ENCODE data around the gene ZNF300. TPM values are rescaled to one million over a fixed set of nuclear protein-coding genes. Genes with fewer than 3 reads are reported as not detected.
"Not testable (repeated sequence)": the region's sequence is repeated elsewhere in the genome, so short reads cannot be mapped to it uniquely, and the experiment has no call there.

ZNF300 gene
- 10 to 100 TPM; 39.0 to 50.1 (median 46.6) TPM for polyA plus RNA-seq (ENCODE audit: insufficient read length in 3 of 3)

- peak; percentile 93 to 99 (median 93) for DNase-seq (ENCODE audit: low read depth in 3 of 3, low spot score in 2 of 3)
These were observed at the start of gene ZNF300 for GRCh38 chr5:150904479-150905311. ZNF300 (minus strand) TSS chr5:150904980; CDS start chr5:150903155, 1,825 bp downstream.

DNA sequence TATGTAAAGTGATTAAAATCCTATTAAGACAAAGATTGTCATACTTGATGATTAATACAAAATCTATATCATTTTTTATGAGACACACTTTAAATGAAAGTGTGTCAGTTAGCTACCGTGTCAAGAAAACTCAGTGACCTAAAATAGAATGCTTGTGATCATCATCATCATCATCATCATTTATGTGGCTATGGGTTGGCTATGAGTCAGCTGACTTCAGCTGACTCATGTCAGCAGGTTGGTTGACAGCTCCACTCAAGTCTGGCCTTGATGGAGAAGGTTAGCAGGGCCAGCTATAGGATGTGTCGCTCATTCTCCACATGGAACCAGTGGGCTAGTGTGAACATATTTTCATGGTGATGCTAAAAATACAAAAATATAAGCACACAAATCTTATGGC lies 43.8 kb upstream of the ZNF300 start:
- no peak for DNase-seq (ENCODE audit: low read depth in 3 of 3, low spot score in 2 of 3)

GRCh38 chr5:150946351-150946905 lies 41.6 kb upstream of the ZNF300 start:
- DNase-seq (ENCODE audit: low read depth in 3 of 3, low spot score in 2 of 3) = peak; percentile 89 to 97 (median 94)

DNA sequence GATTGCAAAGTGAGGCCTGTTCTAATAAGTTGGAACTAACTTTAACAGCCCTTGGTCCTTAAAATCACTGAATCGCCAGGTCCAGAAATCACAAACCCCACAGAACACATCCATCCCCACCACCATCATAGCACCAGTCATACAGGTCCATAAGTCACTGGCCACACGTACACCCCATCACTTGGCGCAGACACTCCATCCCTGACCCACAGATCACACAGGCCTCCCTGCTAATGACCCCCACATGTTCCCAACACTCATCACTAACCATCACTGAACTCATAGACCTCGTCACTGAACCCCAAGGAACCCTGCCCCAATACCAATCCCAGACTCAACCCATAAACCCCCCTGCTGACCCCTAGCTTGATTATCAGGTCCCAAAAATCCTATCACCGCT lies 41.2 kb upstream of the ZNF300 start:
- DNase-seq (ENCODE audit: low read depth in 3 of 3, low spot score in 2 of 3) = peak in 1 of 3 donors; percentile 29

DNA sequence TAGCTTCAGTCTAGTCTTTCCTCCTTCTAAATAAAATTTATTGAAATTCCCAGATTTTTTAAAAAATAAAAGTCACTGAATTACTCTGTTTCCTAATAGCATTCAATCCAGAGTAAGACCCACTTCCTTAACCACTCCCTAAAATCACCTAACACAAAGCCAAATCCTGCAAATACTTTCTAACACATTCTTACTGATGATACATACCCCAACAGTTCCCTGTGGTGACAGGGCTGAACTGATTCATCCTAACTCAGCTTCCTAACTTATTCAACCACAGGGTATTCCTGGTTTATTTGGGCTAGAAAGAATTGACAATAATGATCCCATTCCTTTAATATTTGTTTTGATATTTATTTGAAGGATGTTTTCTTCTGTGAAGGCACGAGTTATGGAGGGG lies 40.7 kb upstream of the ZNF300 start:
- no peak for DNase-seq (ENCODE audit: low read depth in 3 of 3, low spot score in 2 of 3)

DNA sequence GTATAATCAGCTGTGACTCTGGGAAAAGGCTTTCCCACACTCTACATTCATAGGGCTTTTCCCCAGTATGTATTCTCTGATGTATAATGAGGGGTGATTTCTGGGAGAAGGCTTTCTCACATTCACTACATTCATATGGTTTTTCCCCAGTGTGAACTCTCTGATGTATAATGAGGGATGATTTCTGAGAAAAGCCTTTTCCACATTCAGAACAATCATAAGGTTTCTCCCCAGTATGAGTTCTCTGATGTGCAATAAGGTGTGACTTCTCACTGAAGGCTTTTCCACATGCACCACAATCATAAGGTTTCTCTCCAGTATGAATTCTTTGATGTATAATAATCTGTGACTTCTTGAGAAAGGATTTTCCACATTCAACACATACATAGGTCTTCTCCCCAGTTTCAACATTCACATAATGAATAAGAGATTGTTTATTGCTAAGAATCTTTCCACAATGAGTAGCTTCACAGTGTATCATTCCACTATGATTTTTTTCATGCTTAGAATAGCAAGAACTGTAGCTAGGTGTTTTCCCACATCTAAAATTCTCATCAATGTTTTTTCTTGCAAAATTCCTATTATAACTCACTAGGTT lies 26.7 kb upstream of the ZNF300 start:
- no peak for DNase-seq (ENCODE audit: low read depth in 3 of 3, low spot score in 2 of 3)

DNA sequence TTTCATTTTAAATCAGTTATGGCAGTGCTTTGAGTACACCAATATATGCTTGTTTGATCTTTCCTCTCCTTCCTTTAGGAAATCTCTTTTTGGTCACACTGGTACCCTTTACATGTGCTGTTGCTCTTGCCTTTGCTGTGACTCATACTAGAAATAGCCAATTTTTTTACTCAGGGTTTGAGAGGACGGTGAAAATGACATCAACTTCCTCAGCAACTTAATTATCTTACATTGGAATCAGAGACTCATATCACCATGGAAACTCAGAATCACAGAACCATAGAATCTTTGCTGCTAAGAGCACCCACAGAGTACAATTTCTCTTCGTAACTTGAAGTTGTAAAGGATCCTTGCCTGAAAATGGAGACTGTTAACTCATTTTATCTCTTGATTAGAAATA lies 13.8 kb upstream of the ZNF300 start:
- no peak for DNase-seq (ENCODE audit: low read depth in 3 of 3, low spot score in 2 of 3)

DNA sequence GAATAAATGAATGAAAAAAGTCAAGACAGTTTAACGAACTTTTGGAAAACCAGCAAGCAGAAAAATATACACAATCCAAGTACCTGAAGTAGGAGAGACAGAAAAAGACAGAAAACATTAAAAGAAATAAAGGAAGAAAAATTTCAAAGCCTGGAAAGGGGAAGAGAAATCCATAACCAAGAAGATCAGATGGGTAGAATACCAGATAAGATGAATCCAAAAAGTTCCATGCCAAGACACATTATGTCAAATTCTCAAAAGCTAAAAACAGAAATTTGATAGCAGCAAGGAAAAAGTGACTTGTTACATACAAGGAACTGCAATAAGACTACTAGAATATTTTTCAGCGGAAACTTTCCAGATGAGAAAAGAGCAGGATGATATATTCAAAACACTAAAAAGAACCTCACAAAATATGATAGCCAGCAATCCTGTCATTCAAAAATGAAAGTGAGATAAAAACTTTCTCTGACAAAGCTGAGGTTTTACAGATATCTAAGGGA lies 7.6 kb upstream of the ZNF300 start:
- DNase-seq (ENCODE audit: low read depth in 3 of 3, low spot score in 2 of 3) = no peak

- DNase-seq (ENCODE audit: low read depth in 3 of 3, low spot score in 2 of 3) = no peak
These were observed 518 bp upstream of the ZNF300 start for GRCh38 chr5:150905312-150905683.

DNA sequence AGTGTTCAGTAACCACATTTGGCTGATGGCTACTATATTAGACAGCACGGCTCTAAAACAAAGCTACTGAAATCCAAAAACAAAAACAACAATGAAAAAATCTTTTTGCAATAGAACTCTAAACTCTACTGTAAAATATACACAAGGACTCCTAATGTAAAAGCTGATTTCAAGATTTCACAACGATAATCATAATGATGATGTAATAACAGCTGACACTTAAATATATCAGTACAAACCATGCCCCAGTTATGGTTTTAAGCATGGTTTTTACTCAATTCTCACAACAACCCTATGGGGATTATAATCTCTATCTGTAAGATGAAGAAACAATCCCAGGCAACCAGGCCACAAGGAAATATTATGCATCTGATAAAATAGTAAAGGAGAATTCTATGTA lies 3.3 kb downstream of the ZNF300 start:
- no peak for DNase-seq (ENCODE audit: low read depth in 3 of 3, low spot score in 2 of 3)

- no peak for DNase-seq (ENCODE audit: low read depth in 3 of 3, low spot score in 2 of 3)
These were observed 9.1 kb downstream of the ZNF300 start for GRCh38 chr5:150895431-150896428.

DNA sequence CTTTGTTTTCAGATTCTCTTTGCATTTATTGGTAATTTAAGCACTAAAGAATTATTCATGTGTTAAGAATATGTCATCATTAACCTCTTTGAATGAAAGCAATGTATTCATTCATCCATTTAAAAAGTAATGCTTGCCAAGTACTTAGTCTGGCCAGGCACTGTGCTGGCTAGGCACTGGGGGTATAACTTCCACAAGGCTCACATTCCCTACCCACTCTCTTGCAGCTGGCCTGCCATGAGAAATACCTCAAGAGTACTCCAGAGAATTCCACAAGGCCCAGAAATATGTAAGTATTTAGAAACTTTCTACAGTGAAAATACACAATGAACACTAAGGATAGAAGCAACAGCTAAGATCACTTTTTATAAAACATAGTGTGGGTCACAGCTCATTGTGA lies 25.4 kb downstream of the ZNF300 start:
- no peak for DNase-seq (ENCODE audit: low read depth in 3 of 3, low spot score in 2 of 3)

- no peak for DNase-seq (ENCODE audit: low read depth in 3 of 3, low spot score in 2 of 3)
These were observed 42.7 kb downstream of the ZNF300 start for GRCh38 chr5:150862070-150862469.

DNA sequence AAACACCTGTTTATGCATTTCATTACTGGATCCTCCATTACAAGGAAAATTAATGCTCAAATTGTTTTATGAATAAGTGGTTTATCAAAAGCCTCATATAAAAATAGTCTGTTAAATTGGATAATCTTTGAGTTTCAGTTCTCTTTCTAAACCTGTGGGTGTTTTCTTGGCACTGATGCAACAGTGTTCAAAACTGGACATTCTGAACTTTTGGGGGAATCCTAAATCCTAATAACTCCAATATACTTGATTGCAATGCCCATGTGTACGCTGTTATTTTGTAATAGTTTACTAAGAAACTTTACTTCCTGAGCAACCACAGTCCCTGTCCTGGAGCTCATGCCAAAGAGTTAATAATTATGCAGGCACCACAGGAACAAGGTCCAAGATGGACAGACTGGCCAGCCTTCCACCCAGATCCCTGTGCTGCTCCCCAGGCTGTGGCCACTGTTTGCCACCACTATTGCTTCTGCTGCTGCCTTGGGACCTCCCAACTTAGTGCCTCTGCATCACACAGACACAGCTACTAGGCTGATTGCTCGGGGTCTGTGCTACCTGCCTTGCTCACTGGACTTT lies 44.4 kb downstream of the ZNF300 start:
- DNase-seq (ENCODE audit: low read depth in 3 of 3, low spot score in 2 of 3) = no peak

DNA sequence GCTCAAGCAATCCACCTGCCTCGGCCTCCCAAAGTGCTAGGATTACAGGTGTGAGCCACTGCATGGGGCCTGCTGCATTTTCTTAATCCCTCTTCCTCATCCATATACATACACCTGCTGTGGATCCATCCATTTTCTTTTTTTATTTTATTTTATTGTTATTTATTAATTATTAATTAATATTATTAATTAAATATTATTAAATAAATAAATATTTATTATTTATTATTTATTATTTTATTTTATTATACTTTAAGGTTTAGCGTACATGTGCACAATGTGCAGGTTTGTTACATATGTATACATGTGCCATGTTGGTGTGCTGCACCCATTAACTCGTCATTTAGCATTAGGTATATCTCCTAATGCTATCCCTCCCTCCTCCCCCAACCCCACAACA lies 48.1 kb downstream of the ZNF300 start:
- DNase-seq (ENCODE audit: low read depth in 3 of 3, low spot score in 2 of 3) = not testable (repeated sequence)

GRCh38 chr5:150853561-150853960 lies 51.2 kb downstream of the ZNF300 start:
- no peak for DNase-seq (ENCODE audit: low read depth in 3 of 3, low spot score in 2 of 3)

DNA sequence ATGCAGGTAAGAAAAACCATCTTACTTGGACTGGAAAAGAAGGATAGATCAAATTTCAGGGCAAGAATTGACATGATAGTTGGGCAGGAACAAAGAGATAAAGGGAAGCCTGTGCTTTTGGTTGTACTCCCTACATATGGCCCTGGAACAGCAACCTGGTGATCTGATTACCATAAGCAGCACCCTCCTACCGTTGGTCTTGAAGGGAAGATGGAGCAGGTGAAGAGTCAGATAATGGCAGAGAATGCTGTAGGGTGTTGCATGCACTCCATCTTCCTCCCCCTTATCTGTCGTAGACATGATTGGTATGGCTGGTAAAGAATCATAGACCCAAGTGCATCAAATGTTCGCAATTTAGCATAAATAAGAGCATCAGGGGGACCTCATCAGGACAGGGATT lies 53.7 kb downstream of the ZNF300 start:
- DNase-seq (ENCODE audit: low read depth in 3 of 3, low spot score in 2 of 3) = no peak

- DNase-seq (ENCODE audit: low read depth in 3 of 3, low spot score in 2 of 3) = no peak
These were observed 56.5 kb downstream of the ZNF300 start for GRCh38 chr5:150848271-150848670.

DNA sequence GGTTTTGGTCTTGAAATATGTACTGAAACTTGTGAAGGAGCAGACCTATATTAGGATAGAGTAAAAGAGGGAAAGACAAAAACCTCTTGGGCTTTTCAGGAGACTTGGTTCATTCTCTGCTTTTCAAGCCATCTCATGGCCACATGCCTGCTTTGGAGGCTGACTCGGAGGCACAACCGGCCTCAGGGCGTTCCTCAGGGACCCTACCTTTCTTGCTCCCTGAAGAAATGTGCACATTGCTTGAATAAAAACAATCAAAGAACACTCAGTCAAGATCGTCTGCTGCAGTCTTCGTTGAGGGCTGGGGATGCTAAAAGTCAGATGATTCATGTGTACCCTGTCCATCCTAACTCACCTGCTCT lies 57.5 kb downstream of the ZNF300 start:
- no peak for DNase-seq (ENCODE audit: low read depth in 3 of 3, low spot score in 2 of 3)

GRCh38 chr5:150846654-150847333 lies 58.0 kb downstream of the ZNF300 start:
- peak; percentile 65 to 78 (median 75) for DNase-seq (ENCODE audit: low read depth in 3 of 3, low spot score in 2 of 3)

Data from right renal cortex interstitium (tissue), 3 donors.